NT2/D1 (cell line): ENCODE results near the gene ENTPD7.

Source experiments
- SUZ12 ChIP-seq: IDR thresholded peaks from 2 replicates; pipeline ENCODE4 v1.6.1; 2011; ENCODE audit not compliant: insufficient read length, insufficient read depth; ENCODE audit errors: extremely low read depth
- YY1 ChIP-seq: IDR thresholded peaks from 2 replicates; pipeline ENCODE4 v1.6.1; 2011; ENCODE audit not compliant: insufficient read length, insufficient read depth

- TF ChIP-seq SUZ12, result no peak
- no peak for TF ChIP-seq YY1
These were observed 10.6 kb upstream of the ENTPD7 start for GRCh38 chr10:99648717-99649116.
